OCI-LY1 (cell line): ENCODE results near the gene DPH5.

Experiments
- EZH2 ChIP-seq: fragments of 200-600 bp; sonication (generic), shearing (Covaris generic); IDR thresholded peaks from 2 replicates; pipeline ENCODE4 v1.8.0; 2017; ENCODE audit warnings: borderline replicate concordance, mixed run types, mild to moderate bottlenecking, antibody characterized with exemption, low read length, moderate library complexity, mixed read lengths
- TF ChIP-seq, protein P1 (sequence below): fragments of 200-600 bp; sonication (generic), shearing (Covaris generic); IDR thresholded peaks from 2 replicates; pipeline ENCODE4 v1.5.1; 2017; ENCODE audit warnings: mild to moderate bottlenecking, antibody characterized with exemption, low read length, moderate library complexity, mixed read lengths

DNA sequence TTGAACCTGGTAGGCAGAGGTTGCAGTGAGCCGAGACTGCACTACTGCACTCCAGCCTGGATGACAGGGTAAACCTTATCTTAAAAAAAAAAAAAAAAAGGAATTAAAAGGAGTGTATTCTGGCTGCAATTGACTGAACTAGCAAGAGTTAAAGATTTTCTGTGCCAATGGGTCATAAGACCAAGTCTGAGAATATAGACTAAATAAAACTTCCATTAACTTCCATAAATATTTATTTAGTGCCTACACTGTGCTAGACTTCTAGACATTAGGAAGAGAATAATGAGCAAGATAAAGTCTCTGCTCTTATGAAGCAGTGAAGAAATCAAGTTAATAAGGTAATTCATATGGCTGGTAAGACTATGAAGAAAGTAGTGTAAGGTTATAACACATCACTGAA, 27.2 kb downstream of the DPH5 start:
- TF ChIP-seq, protein P1, sequence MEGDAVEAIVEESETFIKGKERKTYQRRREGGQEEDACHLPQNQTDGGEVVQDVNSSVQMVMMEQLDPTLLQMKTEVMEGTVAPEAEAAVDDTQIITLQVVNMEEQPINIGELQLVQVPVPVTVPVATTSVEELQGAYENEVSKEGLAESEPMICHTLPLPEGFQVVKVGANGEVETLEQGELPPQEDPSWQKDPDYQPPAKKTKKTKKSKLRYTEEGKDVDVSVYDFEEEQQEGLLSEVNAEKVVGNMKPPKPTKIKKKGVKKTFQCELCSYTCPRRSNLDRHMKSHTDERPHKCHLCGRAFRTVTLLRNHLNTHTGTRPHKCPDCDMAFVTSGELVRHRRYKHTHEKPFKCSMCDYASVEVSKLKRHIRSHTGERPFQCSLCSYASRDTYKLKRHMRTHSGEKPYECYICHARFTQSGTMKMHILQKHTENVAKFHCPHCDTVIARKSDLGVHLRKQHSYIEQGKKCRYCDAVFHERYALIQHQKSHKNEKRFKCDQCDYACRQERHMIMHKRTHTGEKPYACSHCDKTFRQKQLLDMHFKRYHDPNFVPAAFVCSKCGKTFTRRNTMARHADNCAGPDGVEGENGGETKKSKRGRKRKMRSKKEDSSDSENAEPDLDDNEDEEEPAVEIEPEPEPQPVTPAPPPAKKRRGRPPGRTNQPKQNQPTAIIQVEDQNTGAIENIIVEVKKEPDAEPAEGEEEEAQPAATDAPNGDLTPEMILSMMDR: no peak
- TF ChIP-seq EZH2: no peak
